ENCODE measurements around the gene ACTL9.

The ACTL9 gene

DNA sequence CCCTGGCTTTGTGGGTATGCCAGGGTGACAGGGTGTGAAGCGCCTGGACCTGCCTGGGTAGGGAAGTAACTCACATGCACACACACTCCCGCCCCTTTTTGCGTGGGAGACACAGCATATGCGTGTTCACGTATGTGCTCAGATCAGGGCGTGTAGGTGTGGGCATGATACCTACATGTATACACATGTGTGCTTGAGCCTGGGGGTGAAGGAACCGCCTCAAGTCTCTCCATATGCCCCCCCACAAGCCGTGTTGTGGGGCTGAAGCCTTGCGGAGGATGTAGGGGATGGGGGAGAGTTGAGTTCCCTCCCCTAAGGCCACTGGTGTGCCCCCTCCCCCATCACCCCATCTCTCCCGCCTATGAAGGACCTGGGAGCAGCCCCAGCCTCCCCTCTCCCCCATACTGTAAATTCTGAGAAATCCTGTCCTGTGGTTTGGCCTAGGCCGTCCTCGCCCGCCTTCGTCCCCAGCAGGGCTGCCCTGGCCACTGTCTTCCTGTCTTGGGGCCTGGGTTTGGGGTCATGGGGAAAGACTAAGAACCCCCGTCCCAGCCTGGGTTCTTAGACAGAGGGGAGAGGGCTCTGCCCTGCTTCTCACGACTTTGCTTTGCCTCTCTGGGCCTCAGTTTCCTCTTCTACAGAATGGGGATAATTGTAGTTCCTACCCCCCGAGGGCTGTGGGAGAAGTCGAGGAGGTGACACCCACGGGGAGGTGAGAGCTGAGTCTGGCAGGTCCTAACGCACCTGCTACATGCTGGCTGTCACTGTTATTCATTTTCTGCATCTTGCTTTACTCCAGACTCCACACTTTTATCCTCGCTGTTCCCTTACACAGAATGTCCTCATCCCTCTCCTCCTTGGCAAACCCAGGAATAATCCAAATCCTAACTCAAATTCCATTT is 14.3 kb downstream of the ACTL9 start:
- DNase-seq (ENCODE audit: low spot score), result no peak

GRCh38 chr19:8682931-8683330 is 15.7 kb downstream of the ACTL9 start:
- DNase-seq (ENCODE audit: low spot score), result no peak

DNA sequence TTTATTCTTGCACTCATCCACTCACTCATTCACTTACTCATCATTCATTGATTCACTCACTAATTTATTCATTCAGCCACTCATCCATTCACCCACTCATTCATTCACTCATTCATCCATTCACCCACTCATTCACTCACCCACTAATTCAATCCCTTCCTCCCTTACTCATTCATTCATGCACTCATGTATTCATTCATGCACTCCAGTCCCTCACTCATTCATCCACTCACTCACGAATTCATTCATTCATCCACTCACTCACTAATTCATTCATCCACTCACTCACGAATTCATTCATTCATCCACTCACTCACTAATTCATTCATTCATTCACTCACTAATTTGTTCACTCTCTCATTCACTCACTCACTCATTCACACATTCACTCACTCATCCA is 16.1 kb downstream of the ACTL9 start:
- no peak for DNase-seq (ENCODE audit: low spot score)

DNA sequence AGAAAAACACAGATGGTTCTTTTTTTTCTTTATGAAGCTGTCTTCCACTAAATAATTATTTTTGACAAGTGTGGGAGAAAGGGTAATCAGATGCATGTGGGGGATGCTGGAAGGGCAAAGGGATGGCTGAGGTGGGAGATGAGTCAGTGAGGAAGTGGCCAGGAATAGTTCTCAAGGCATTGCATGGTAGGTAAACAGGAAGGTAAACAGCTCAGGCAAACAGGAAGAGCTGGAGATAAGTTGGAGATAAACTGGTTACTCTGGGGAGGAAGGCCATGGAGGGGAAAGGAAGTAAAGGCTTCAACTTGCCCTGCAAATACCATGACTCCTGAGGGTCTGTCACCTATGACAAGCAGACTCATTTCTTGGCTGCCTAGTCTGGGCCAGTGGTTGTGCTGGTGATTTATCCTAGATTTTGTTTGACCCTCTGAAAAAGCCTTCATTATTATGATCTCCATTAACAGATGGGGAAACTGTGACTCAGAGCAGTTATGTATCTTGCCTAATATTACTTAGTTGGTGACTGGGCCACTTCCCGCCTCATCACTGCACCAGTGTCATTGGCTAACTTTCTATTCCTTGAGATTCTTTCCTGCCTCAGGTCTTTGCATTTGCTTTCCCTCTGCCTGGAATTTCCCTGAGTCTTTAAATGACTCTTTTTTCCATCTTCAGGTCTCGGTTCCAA is 17.1 kb downstream of the ACTL9 start:
- no peak for DNase-seq (ENCODE audit: low spot score)

DNA sequence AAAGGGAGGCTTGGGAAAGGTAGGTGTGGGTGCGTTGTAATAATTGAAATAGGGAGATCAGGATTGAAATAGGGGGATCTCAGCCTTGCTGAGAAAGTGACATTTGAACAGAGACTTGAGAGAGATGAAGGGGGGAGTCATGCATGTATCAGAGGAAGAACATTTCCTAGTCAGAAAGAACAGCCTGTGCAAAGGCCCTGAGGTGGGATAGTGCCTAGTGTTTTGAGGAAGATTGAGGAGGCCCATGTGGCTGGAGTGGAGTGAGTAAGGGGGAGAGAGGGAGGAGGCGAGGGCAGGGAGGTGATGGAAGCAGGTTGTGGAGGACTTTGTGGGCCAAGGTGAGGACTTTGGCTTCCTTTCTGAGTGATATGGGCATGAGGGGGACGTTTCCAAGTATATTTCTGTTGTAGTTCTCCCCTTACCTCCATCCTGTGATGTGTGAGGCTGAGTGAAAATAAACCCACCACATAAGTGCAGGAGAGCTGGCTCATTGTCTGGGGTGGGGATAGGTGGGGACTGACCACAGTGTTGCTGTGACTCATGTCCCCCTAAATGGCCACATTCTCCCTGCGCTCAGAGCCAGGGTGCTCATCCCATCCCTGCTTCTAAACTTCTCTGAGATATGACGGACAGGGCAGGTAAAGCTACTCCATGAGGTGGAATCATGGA is 17.8 kb downstream of the ACTL9 start:
- no peak for DNase-seq (ENCODE audit: low spot score)

DNA sequence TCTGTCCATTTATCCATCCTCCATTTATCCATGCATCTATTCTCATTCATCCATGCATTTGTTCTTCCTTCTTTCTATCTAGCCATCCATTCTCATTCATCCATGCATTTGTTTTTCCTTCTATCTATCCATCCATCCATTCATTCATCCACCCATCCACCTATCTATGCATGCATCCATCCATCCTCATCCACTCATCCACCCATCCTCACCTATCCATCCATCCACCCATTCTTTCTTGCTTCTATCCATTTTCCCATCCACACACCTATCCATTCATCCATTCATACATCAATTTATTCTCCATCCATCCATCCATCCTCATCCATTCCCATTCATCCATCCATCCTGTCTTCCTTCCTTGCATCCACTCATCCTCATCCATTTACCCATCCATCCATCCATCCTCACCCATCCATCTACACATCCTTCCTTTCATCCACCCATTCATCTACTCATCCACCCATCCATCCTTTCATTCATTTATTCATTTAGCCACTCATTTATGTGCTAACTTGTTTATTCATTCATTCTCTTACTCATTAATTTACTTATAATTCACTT is 20.3 kb downstream of the ACTL9 start:
- no peak for DNase-seq (ENCODE audit: low spot score)

GRCh38 chr19:8675066-8675465 is 23.5 kb downstream of the ACTL9 start:
- no peak for DNase-seq (ENCODE audit: low spot score)

- DNase-seq (ENCODE audit: low spot score), result no peak
Observed at GRCh38 chr19:8673276-8673891, 25.2 kb downstream of the ACTL9 start.

GRCh38 chr19:8666814-8667405 is 31.7 kb downstream of the ACTL9 start:
- DNase-seq (ENCODE audit: low spot score), result no peak

GRCh38 chr19:8665468-8666213 is 33.0 kb downstream of the ACTL9 start:
- DNase-seq (ENCODE audit: low spot score), result no peak

DNA sequence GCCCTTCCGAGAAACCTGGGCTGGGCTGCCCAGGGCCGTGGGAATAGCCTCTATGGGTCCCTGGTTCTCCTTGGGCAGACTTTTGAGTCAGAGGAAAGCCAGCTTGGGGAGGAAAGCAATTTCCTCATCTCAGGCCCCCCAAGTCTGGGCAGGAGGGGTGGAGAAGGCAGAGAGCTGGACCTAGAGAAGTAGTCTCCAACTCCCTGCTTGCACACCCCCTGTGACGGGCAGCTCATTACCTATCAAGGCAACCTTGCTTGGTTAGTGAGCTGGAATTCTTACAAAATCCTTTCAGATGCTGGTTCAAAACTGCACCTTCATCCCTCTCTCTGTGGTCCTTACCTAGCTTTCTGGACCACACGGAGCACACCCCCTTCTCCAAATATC is 33.9 kb downstream of the ACTL9 start:
- no peak for DNase-seq (ENCODE audit: low spot score)

GRCh38 chr19:8663920-8664670 is 34.5 kb downstream of the ACTL9 start:
- DNase-seq (ENCODE audit: low spot score), result no peak

- no peak for DNase-seq (ENCODE audit: low spot score)
Observed at GRCh38 chr19:8662263-8662662, 36.3 kb downstream of the ACTL9 start.

GRCh38 chr19:8659905-8660304 is 38.7 kb downstream of the ACTL9 start:
- no peak for DNase-seq (ENCODE audit: low spot score)

DNA sequence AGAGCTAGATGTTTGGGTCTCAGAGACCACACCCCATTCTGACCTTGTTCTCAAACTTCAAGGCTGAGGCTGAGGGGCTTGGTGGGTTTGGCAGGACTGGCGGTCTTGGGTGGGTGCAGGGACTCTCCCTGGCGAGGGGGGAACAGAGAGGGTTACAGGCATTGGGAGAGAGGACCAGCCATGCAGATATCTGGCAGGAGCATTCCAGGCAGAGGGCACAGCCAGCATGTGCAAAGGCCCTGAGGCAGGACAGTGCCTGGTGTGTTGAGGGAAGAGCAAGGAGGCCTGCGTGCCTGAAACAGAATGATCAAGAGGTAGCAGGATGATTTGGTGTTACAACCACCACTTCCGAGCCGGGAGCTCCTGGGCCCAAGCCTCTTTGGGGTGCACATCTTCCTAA is 40.7 kb downstream of the ACTL9 start:
- DNase-seq (ENCODE audit: low spot score), result no peak

DNA sequence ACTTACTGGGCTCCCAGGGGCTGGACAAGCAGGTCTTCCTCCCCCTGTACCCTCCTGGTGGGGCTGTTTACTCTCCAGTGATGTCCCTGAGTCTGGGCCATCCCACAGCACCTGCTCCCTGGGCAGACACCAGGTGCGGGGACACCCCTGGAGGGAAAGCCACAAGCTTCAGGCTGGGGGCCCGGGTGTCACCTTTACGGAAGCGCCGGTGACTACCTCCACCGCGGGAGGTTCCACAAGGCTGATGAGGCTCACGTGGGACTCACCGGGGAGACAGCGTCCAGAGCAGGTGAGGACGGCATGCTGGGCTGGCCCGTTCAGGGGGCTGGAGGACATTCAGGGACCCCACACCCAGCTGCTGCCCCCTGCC is 43.3 kb downstream of the ACTL9 start:
- no peak for DNase-seq (ENCODE audit: low spot score)

DNA sequence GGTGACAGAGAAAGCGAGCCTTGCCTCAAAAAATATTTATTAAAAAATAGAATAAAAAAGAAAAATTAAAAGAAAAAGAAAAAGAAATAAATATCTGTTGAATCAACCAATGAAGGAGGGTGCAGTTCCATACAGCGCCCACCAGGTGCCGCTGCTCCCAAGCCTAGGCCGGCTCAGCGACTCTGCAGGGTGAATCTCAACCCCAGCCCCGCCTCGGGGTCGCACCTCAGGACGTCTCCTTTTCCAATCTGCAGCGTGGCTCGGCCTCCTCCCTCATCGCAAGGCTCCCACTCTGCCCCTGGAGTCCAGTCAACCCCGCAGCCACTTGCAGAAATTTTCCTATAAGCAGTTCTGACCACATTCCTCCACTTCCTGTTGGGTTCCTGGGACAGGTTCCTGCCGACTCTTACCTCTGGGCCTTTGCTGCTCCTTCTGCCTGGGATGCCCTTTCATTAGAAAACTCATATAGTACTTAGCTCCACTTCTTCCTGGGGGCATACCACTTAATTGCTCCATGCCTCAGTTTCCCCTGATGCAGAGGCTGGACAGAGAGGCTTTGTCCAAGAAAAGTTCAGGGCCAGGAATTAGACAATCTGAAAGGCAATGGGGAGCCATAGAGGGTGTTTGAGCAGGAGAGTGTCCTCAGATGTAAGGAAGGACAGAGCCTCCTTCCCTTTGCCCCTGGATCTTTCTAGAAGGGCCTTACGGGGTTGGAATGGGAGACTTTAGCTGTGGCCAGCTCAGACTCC is 43.8 kb downstream of the ACTL9 start:
- DNase-seq (ENCODE audit: low spot score), result peak; percentile 62

DNA sequence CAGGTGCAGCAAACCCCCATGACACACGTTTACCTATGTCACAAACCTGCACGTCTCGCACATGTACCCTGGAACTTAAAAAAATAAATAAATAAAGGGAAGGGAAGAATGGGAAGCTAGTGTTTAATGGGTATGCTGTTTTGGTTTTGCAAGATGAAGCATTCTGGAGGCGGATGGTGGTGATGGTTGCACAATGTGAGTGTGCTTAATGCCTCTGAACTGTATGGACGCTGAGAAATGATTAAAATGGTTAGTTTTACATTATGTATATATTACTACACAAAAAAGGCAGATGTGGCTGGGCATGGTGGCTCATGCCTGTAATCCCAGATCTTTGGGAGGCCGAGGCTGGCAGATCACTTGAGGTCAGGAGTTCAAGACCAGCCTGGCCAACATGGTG is 50.4 kb downstream of the ACTL9 start:
- DNase-seq (ENCODE audit: low spot score), result no peak

Data from COLO829 (cell line).